KG1 (cell line): Measurements from ENCODE around the gene SEPTIN2.
"Not testable (repeated sequence)": the region's sequence is repeated elsewhere in the genome, so short reads cannot be mapped to it uniquely, and the experiment has no call there.

Source experiments
- DNase-seq: peaks from one replicate; lab custom pipeline; 2025; lab: John Stamatoyannopoulos, UW

SEPTIN2 gene

GRCh38 chr2:241288324-241288888 lies 27.3 kb upstream of the SEPTIN2 start:
- no peak for DNase-seq

- no peak for DNase-seq
Observed at GRCh38 chr2:241289053-241289452, 26.7 kb upstream of the SEPTIN2 start.

- DNase-seq: no peak
Observed at GRCh38 chr2:241289597-241289996, 26.1 kb upstream of the SEPTIN2 start.

- no peak for DNase-seq
Observed at GRCh38 chr2:241291153-241291552, 24.6 kb upstream of the SEPTIN2 start.

GRCh38 chr2:241291977-241292376 lies 23.7 kb upstream of the SEPTIN2 start:
- no peak for DNase-seq

GRCh38 chr2:241293378-241293797 lies 22.3 kb upstream of the SEPTIN2 start:
- not testable (repeated sequence) for DNase-seq

- DNase-seq: no peak
Observed at GRCh38 chr2:241295326-241296095, 20.2 kb upstream of the SEPTIN2 start.

GRCh38 chr2:241296767-241297166 lies 19.0 kb upstream of the SEPTIN2 start:
- DNase-seq: no peak

- DNase-seq: no peak
Observed at GRCh38 chr2:241298673-241299072, 17.1 kb upstream of the SEPTIN2 start.

GRCh38 chr2:241300000-241300399 lies 15.7 kb upstream of the SEPTIN2 start:
- DNase-seq: no peak

- DNase-seq: no peak
Observed at GRCh38 chr2:241302083-241302482, 13.6 kb upstream of the SEPTIN2 start.

- DNase-seq: no peak
Observed at GRCh38 chr2:241302759-241303651, 12.7 kb upstream of the SEPTIN2 start.

- DNase-seq: no peak
Observed at GRCh38 chr2:241304039-241304670, 11.6 kb upstream of the SEPTIN2 start.

GRCh38 chr2:241307055-241307454 lies 8.7 kb upstream of the SEPTIN2 start:
- DNase-seq: no peak

- no peak for DNase-seq
Observed at GRCh38 chr2:241308267-241308666, 7.5 kb upstream of the SEPTIN2 start.

GRCh38 chr2:241308832-241309500 lies 6.8 kb upstream of the SEPTIN2 start:
- no peak for DNase-seq

- DNase-seq: no peak
Observed at GRCh38 chr2:241309684-241310117, 6.0 kb upstream of the SEPTIN2 start.

GRCh38 chr2:241310917-241311566 lies 4.7 kb upstream of the SEPTIN2 start:
- DNase-seq: no peak

GRCh38 chr2:241312082-241312481 lies 3.6 kb upstream of the SEPTIN2 start:
- no peak for DNase-seq

- no peak for DNase-seq
Observed at GRCh38 chr2:241313543-241314095, 2.1 kb upstream of the SEPTIN2 start.
